Measurements from ENCODE around the gene LRRC51. TPM values are rescaled to one million over a fixed set of nuclear protein-coding genes. Genes with fewer than 3 reads are reported as not detected.
A peak's percentile ranks its signal among the peaks of the same experiment; 100 is the strongest.

LRRC51 gene
- total and polyA plus RNA-seq, 7 donors: 4.0 to 10.4 (median 5.8) TPM

GRCh38 chr11:72103754-72104167, 23.1 kb downstream of the LRRC51 start:
- Histone ChIP-seq H3K4me3 (peak overlapping the region; percentile 99), H3K9me3 (no peaks in the 10 kb centered on the region), H3K27me3 (ENCODE audit: insufficient read depth in 3 of 3, low read length in 2 of 3) (no peaks in the 10 kb centered on the region), H3K4me1 (peaks cover 42% of the 10 kb centered on the region), H3K27ac (peak overlapping the region; percentile 100), H3K36me3 (ENCODE audit: insufficient read depth in 1 of 2, low read depth in 1 of 2) (peaks cover 0 to 16% of the 10 kb centered on the region in 2 donors)
- DNase-seq (no peak), ATAC-seq (no peak)
- TF ChIP-seq CTCF (IDR thresholded peaks at IDR 0.05): no peak
- 77% methylated on average over 11 of the region's 11 CpGs for WGBS, 3 donors
- intact Hi-C loops (cut with DNase I): loop anchor here in 1 of 2 donors (1.0 kb wide), 1 partner anchor 9 kb away; the partner anchor contains the start of gene ANAPC15

- DNase-seq: no peak
- H3K4me3 ChIP-seq: no peak within 1 kb of the TSS
- no peaks in the 10 kb centered on the region for H3K9me3 ChIP-seq
- H3K27me3 ChIP-seq (ENCODE audit: insufficient read depth in 3 of 3, low read length in 2 of 3): no peaks in the 10 kb centered on the region
- intact Hi-C loops (cut with DNase I): no loop called here
- peaks cover 0 to 19% of the 10 kb centered on the region in 2 donors for H3K36me3 ChIP-seq (ENCODE audit: insufficient read depth in 1 of 2, low read depth in 1 of 2)
- no peak for ATAC-seq
- H3K27ac ChIP-seq: no peak within 1 kb of the TSS
- no peak for TF ChIP-seq CTCF (IDR thresholded peaks at IDR 0.05)
- H3K4me1 ChIP-seq: peaks cover 22% of the 10 kb centered on the region
- WGBS, 3 donors: 92 to 96% (median 95%) methylated on average over 14 of the region's 14 CpGs
Measured at GRCh38 chr11:72105888-72106287, 25.2 kb downstream of the LRRC51 start, which contains the start of gene TOMT. Gene TOMT, plus strand, starts transcription at chr11:72105924. Its CDS starts 28 bp downstream, at chr11:72105952.

- intact Hi-C loops (cut with DNase I): loop anchor here (1.0 to 10.0 kb wide), 4 partner anchors 8 to 313 kb away; partner anchors contain the start of genes INPPL1 (in 1 of the 2) and LAMTOR1 (in 1 of the 2)
- ATAC-seq: no peak
Measured at GRCh38 chr11:72111300-72112142, 30.9 kb downstream of the LRRC51 start.

More at GRCh38 chr11:72111300-72112142, 30.9 kb downstream of the LRRC51 start:
- Histone ChIP-seq H3K27ac (peak overlapping the region; percentile 88), H3K4me1 (peaks cover 4% of the 10 kb centered on the region), H3K4me3 (peak overlapping the region; percentile 80), H3K36me3 (ENCODE audit: insufficient read depth in 1 of 2, low read depth in 1 of 2) (peaks cover 0 to 15% of the 10 kb centered on the region in 2 donors), H3K27me3 (ENCODE audit: insufficient read depth in 3 of 3, low read length in 2 of 3) (no peaks in the 10 kb centered on the region), H3K9me3 (no peaks in the 10 kb centered on the region)
- no peak for DNase-seq
- WGBS, 3 donors: 0 to 2% (median 0%) methylated on average over 10 of the region's 10 CpGs
- no peak for TF ChIP-seq CTCF (IDR thresholded peaks at IDR 0.05)
